DMS53 treated with DMSO at 0.1 percent for 48 hours (cell line): ENCODE results near the gene SMYD3.

ENCODE experiments used
- DNase-seq: peaks from one replicate; lab custom pipeline; 2025; ENCODE audit not compliant: unreplicated experiment; lab: John Stamatoyannopoulos, UW

SMYD3 gene

GRCh38 chr1:246281195-246281594, 225.9 kb downstream of the SMYD3 start:
- DNase-seq = no peak

- peak; percentile 27 for DNase-seq
Observed at GRCh38 chr1:246280551-246280950, 226.5 kb downstream of the SMYD3 start.

- DNase-seq = no peak
Observed at GRCh38 chr1:246279402-246279801, 227.7 kb downstream of the SMYD3 start.

- no peak for DNase-seq
Observed at GRCh38 chr1:246278371-246278770, 228.7 kb downstream of the SMYD3 start.

GRCh38 chr1:246275036-246275435, 232.0 kb downstream of the SMYD3 start:
- DNase-seq = no peak

GRCh38 chr1:246274186-246274585, 232.9 kb downstream of the SMYD3 start:
- no peak for DNase-seq

GRCh38 chr1:246271516-246271915, 235.6 kb downstream of the SMYD3 start:
- DNase-seq = no peak

- no peak for DNase-seq
Observed at GRCh38 chr1:246270236-246270635, 236.8 kb downstream of the SMYD3 start.

- no peak for DNase-seq
Observed at GRCh38 chr1:246269466-246269865, 237.6 kb downstream of the SMYD3 start.

- no peak for DNase-seq
Observed at GRCh38 chr1:246267896-246268295, 239.2 kb downstream of the SMYD3 start.

- no peak for DNase-seq
Observed at GRCh38 chr1:246267426-246267825, 239.7 kb downstream of the SMYD3 start.

GRCh38 chr1:246265481-246265880, 241.6 kb downstream of the SMYD3 start:
- DNase-seq = no peak

GRCh38 chr1:246262281-246262680, 244.8 kb downstream of the SMYD3 start:
- no peak for DNase-seq

GRCh38 chr1:246261639-246262038, 245.4 kb downstream of the SMYD3 start:
- DNase-seq = no peak

- no peak for DNase-seq
Observed at GRCh38 chr1:246258250-246258649, 248.8 kb downstream of the SMYD3 start.

- DNase-seq = no peak
Observed at GRCh38 chr1:246255773-246256172, 251.3 kb downstream of the SMYD3 start.

GRCh38 chr1:246254854-246255253, 252.2 kb downstream of the SMYD3 start:
- no peak for DNase-seq

- no peak for DNase-seq
Observed at GRCh38 chr1:246246430-246246829, 260.6 kb downstream of the SMYD3 start.

GRCh38 chr1:246245541-246245940, 261.5 kb downstream of the SMYD3 start:
- DNase-seq = no peak

- no peak for DNase-seq
Observed at GRCh38 chr1:246232126-246232525, 275.0 kb downstream of the SMYD3 start.

GRCh38 chr1:246226041-246226440, 281.0 kb downstream of the SMYD3 start:
- DNase-seq = no peak

GRCh38 chr1:246221485-246222255, 285.4 kb downstream of the SMYD3 start:
- no peak for DNase-seq

- DNase-seq = no peak
Observed at GRCh38 chr1:246220495-246221065, 286.5 kb downstream of the SMYD3 start.
